Keratinocyte (primary cell): ENCODE results near the gene ARL5A.

Experiments used
- EZH2 ChIP-seq: IDR thresholded peaks from one replicate; pipeline ENCODE4 v1.6.1; 2012; ENCODE audit warnings: inconsistent platforms, mild to moderate bottlenecking, low read length, moderate library complexity
- TF ChIP-seq, protein P1 (sequence below), 3 experiments: IDR thresholded peaks in 1 of 3; conservative IDR thresholded peaks in 1 of 3; optimal IDR thresholded peaks in 1 of 3; 2 replicates in 2 of 3; 3 replicates in 1 of 3; pipeline versions ENCODE3 to v1.5.1; 2011; ENCODE audit warnings: low read length in 3 of 3, mild to moderate bottlenecking in 3 of 3, moderate library complexity in 2 of 3, control low read depth in 1 of 3, inconsistent platforms in 1 of 3; ENCODE audit not compliant: insufficient read depth in 2 of 3; ENCODE audit errors: extremely low read depth in 1 of 3

- TF ChIP-seq, protein P1, sequence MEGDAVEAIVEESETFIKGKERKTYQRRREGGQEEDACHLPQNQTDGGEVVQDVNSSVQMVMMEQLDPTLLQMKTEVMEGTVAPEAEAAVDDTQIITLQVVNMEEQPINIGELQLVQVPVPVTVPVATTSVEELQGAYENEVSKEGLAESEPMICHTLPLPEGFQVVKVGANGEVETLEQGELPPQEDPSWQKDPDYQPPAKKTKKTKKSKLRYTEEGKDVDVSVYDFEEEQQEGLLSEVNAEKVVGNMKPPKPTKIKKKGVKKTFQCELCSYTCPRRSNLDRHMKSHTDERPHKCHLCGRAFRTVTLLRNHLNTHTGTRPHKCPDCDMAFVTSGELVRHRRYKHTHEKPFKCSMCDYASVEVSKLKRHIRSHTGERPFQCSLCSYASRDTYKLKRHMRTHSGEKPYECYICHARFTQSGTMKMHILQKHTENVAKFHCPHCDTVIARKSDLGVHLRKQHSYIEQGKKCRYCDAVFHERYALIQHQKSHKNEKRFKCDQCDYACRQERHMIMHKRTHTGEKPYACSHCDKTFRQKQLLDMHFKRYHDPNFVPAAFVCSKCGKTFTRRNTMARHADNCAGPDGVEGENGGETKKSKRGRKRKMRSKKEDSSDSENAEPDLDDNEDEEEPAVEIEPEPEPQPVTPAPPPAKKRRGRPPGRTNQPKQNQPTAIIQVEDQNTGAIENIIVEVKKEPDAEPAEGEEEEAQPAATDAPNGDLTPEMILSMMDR (optimal IDR thresholded peaks at IDR 0.05 in 1 of 3, IDR thresholded peaks at IDR 0.05 in 1 of 3, conservative IDR thresholded peaks at IDR 0.05 in 1 of 3; ENCODE audit: extremely low read depth in 1 of 3, insufficient read depth in 2 of 3, low read length in 3 of 3) = no peak
- TF ChIP-seq EZH2 = no peak
Observed at GRCh38 chr2:151790689-151791088, 37.5 kb downstream of the ARL5A start.
